A549 (cell line): ENCODE measurements around the gene LDLRAD3. TPM values are rescaled to one million over a fixed set of nuclear protein-coding genes. Genes with fewer than 3 reads are reported as not detected.

Experiments used
- ATAC-seq, 2 experiments: fragments of 200-7000 bp in 1 of 2; fragments of >200 bp in 1 of 2; cut with Nextera tagmentation in 1 of 2; cut with Tn5 transposase in 1 of 2; 3 replicates each; pipeline versions ENCODE4 v1.8.0 to v1.9.1; 2018 to 2020; ENCODE audit warnings: mild to moderate bottlenecking in 1 of 2, moderate library complexity in 1 of 2
- CTCF ChIA-PET: fragments of 300-600 bp; sonication (Branson Sonifier 250); formaldehyde crosslinking; extraction: SDS; loops from one replicate; lab custom pipeline; 2021; ENCODE audit warnings: antibody characterized with exemption, inconsistent platforms; lab: Yijun Ruan, JAX
- POLR2A ChIA-PET: fragments of 350-600 bp; formaldehyde crosslinking; extraction: SDS; loops from one replicate; lab custom pipeline; 2021; ENCODE audit warnings: antibody characterized with exemption, inconsistent platforms; lab: Yijun Ruan, JAX
- DNase-seq, 2 experiments: peaks; one replicate each; pipeline versions ENCODE4 v3.0.0 to v3.0.0-alpha.2; 2011 to 2016; ENCODE audit warnings: low read depth in 1 of 2, low spot score in 1 of 2
- FAIRE-seq: peaks from 2 replicates; lab custom pipeline; 2011; peaks lifted over from hg19 to GRCh38; lab: Jason Lieb, UNC
- H3K27ac ChIP-seq, 2 experiments: fragments of >200 bp; sonication (Bioruptor Twin); formaldehyde crosslinking; 3 replicates each; pipeline ENCODE4 v1.5.1; 2016 to 2017
- H3K4me1 ChIP-seq: fragments of >200 bp; sonication (Bioruptor Twin); formaldehyde crosslinking; 3 replicates; pipeline ENCODE4 v1.6.1; 2016
- H3K4me2 ChIP-seq: fragments of >200 bp; sonication (Bioruptor Twin); formaldehyde crosslinking; 3 replicates; pipeline ENCODE4 v1.6.1; 2016
- H3K4me3 ChIP-seq: fragments of >200 bp; sonication (Bioruptor Twin); formaldehyde crosslinking; 3 replicates; pipeline ENCODE4 v1.5.1; 2016
- H3K9me3 ChIP-seq: fragments of >200 bp; sonication (Bioruptor Twin); formaldehyde crosslinking; 3 replicates; pipeline ENCODE4 v1.6.1; 2016
- ATOH8 ChIP-seq: fragments of 250-450 bp; sonication (Bioruptor Pico); IDR thresholded peaks from 2 replicates; pipeline ENCODE4 v1.5.0; 2020; ENCODE audit warnings: low read depth, mild to moderate bottlenecking, moderate library complexity
- BHLHE40 ChIP-seq: IDR thresholded peaks from 2 replicates; pipeline ENCODE4 v1.6.1; 2012; ENCODE audit warnings: low read depth, low read length, inconsistent platforms
- CBX2 ChIP-seq: fragments of 200-600 bp; sonication (generic); IDR thresholded peaks from 2 replicates; pipeline ENCODE4 v1.6.1; 2016; ENCODE audit warnings: low read depth, mild to moderate bottlenecking, borderline replicate concordance
- CHD2 ChIP-seq: fragments of 150-350 bp; IDR thresholded peaks from 2 replicates; pipeline ENCODE4 v1.6.1; 2014; ENCODE audit warnings: low read length; ENCODE audit not compliant: partially characterized antibody
- CTCF ChIP-seq: fragments of >200 bp; sonication (Bioruptor Twin); formaldehyde crosslinking; IDR thresholded peaks from 3 replicates; pipeline ENCODE4 v1.5.1; 2016
- ELK1 ChIP-seq: fragments of 150-350 bp; IDR thresholded peaks from 2 replicates; pipeline ENCODE4 v1.6.1; 2014; ENCODE audit warnings: low read depth, mild to moderate bottlenecking, low read length
- ESRRA ChIP-seq: fragments of 150-350 bp; IDR thresholded peaks from 2 replicates; pipeline ENCODE4 v1.6.1; 2014; ENCODE audit warnings: mild to moderate bottlenecking, low read length, borderline replicate concordance
- FOSL2 ChIP-seq, 2 experiments: fragments of 450-650 bp in 1 of 2; fragments of >200 bp in 1 of 2; sonication (Bioruptor Twin) in 1 of 2; formaldehyde crosslinking; IDR thresholded peaks; 2 replicates each; pipeline versions ENCODE4 v1.5.0 to v1.6.1; 2016 to 2020; ENCODE audit warnings: mild to moderate bottlenecking in 1 of 2, moderate library complexity in 1 of 2
- HDAC2 ChIP-seq: fragments of 200-600 bp; sonication (generic); IDR thresholded peaks from 2 replicates; pipeline ENCODE4 v1.6.1; 2016
- HOXB5 ChIP-seq: fragments of 250-450 bp; sonication (Bioruptor Pico); IDR thresholded peaks from 2 replicates; pipeline ENCODE4 v1.5.0; 2020; ENCODE audit warnings: mild to moderate bottlenecking, moderate library complexity
- JUN ChIP-seq, 2 experiments: fragments of >200 bp; sonication (Bioruptor Twin); formaldehyde crosslinking; IDR thresholded peaks; 2 replicates in 1 of 2; 3 replicates in 1 of 2; pipeline ENCODE4 v1.6.1; 2016 to 2017
- JUNB ChIP-seq: fragments of >200 bp; sonication (Bioruptor Twin); formaldehyde crosslinking; IDR thresholded peaks from 2 replicates; pipeline ENCODE4 v1.6.1; 2016
- MAZ ChIP-seq: fragments of 150-350 bp; IDR thresholded peaks from 2 replicates; pipeline ENCODE4 v1.6.1; 2014; ENCODE audit warnings: antibody characterized with exemption, low read depth, low read length, borderline replicate concordance
- MYC ChIP-seq: IDR thresholded peaks from 2 replicates; pipeline ENCODE4 v1.6.1; 2012; ENCODE audit warnings: mild to moderate bottlenecking, inconsistent platforms, low read length, improper control_type of control experiment, borderline replicate concordance
- NPAS2 ChIP-seq: fragments of 250-450 bp; sonication (Bioruptor Pico); IDR thresholded peaks from 2 replicates; pipeline ENCODE4 v1.8.0; 2022; ENCODE audit warnings: mild to moderate bottlenecking, moderate library complexity, borderline replicate concordance
- POLR2A ChIP-seq: IDR thresholded peaks from 2 replicates; pipeline ENCODE4 v1.6.1; 2012; ENCODE audit warnings: mild to moderate bottlenecking, low read length
- SREBF2 ChIP-seq: fragments of 450-650 bp; IDR thresholded peaks from 2 replicates; pipeline ENCODE4 v1.6.1; 2014; ENCODE audit warnings: mild to moderate bottlenecking, moderate library complexity
- ZC3H11A ChIP-seq: fragments of 450-650 bp; IDR thresholded peaks from 2 replicates; pipeline ENCODE4 v1.6.1; 2014; ENCODE audit warnings: antibody characterized with exemption, mild to moderate bottlenecking
- ZFP36 ChIP-seq: fragments of 450-650 bp; IDR thresholded peaks from 2 replicates; pipeline ENCODE4 v1.6.1; 2014; ENCODE audit warnings: borderline replicate concordance; ENCODE audit not compliant: partially characterized antibody
- ZNF302 ChIP-seq: fragments of 250-450 bp; sonication (Bioruptor Pico); IDR thresholded peaks from 2 replicates; pipeline ENCODE4 v1.9.0; 2021; ENCODE audit warnings: inconsistent platforms, mild to moderate bottlenecking, moderate library complexity
- WGBS: methylation state at CpG from one replicate; pipeline ENCODE4 v1.1.6; 2017; ENCODE audit errors: missing lambda C conversion rate; 5-methylcytosine and 5-hydroxymethylcytosine counted together
- polyA plus RNA-seq, 4 experiments: library from polyadenylated mRNA; depleted of rRNA in 3 of 4; stranded (reverse); fragments of >200 nt; fragmentation: RNase III in 1 of 4; extraction: RNeasy Plus Mini Kit Qiagen cat#74134 plus additional on column Dnase treatment in 1 of 4; gene quantifications; 2 replicates in 3 of 4; 3 replicates in 1 of 4; pipeline ENCODE4 v1.2.3, GENCODE V29; 2011 to 2017
- TF ChIP-seq, protein P1 (sequence below): IDR thresholded peaks from 2 replicates; pipeline ENCODE4 v1.6.1; 2012

The LDLRAD3 gene
- polyA plus RNA-seq, 2 of the 4 experiments (the other 2 are of a cell fraction) = 10.5 to 13.2 TPM

GRCh38 chr11:35978183-35978582 lies 34.3 kb downstream of the LDLRAD3 start:
- no peak overlapping the region for H3K4me3 ChIP-seq
- no peak for ATAC-seq
- no peak overlapping the region for H3K27ac ChIP-seq
- POLR2A ChIA-PET = no interaction called here
- H3K9me3 ChIP-seq = no peaks in the 10 kb centered on the region
- 66% methylated on average over 6 of the region's 6 CpGs for WGBS
- FAIRE-seq = no peak
- no peak overlapping the region for H3K4me2 ChIP-seq
- TF ChIP-seq JUNB (no peak), ESRRA (no peak)
- H3K4me1 ChIP-seq = no peaks in the 10 kb centered on the region
- CTCF ChIA-PET = interaction anchor here (0.9 to 1.6 kb wide), 2 partner anchors 11 to 14 kb away, joined by 3 to 6 read pairs; no protein-coding TSS in a partner anchor
- DNase-seq = no peak

- no peaks in the 10 kb centered on the region for H3K4me1 ChIP-seq
- 91% methylated on average over 4 of the region's 4 CpGs for WGBS
- CTCF ChIA-PET = interaction anchor here (0.9 to 1.6 kb wide), 2 partner anchors 12 to 13 kb away, joined by 3 to 6 read pairs; no protein-coding TSS in a partner anchor
- no peak overlapping the region for H3K4me3 ChIP-seq
- no peak overlapping the region for H3K4me2 ChIP-seq
- ATAC-seq (no peak), DNase-seq (no peak), FAIRE-seq (no peak)
- H3K9me3 ChIP-seq = no peaks in the 10 kb centered on the region
- TF ChIP-seq ATOH8 (CRISPR knock-in tag) (no peak), BHLHE40 (no peak), FOSL2 (IDR thresholded peaks at IDR 0.05) (no peak), FOSL2 (CRISPR knock-in tag; IDR thresholded peaks at IDR 0.05) (no peak), ELK1 (no peak), CTCF (no peak), NPAS2 (CRISPR knock-in tag) (no peak), HOXB5 (CRISPR knock-in tag) (no peak), ZNF302 (no peak), POLR2A (no peak), ZC3H11A (no peak), ESRRA (no peak), CHD2 (no peak), SREBF2 (no peak), CBX2 (no peak), HDAC2 (no peak), MYC (no peak)
- no peak overlapping the region for H3K27ac ChIP-seq
- POLR2A ChIA-PET = no interaction called here
Measured at GRCh38 chr11:35978891-35979290, 35.0 kb downstream of the LDLRAD3 start.

DNA sequence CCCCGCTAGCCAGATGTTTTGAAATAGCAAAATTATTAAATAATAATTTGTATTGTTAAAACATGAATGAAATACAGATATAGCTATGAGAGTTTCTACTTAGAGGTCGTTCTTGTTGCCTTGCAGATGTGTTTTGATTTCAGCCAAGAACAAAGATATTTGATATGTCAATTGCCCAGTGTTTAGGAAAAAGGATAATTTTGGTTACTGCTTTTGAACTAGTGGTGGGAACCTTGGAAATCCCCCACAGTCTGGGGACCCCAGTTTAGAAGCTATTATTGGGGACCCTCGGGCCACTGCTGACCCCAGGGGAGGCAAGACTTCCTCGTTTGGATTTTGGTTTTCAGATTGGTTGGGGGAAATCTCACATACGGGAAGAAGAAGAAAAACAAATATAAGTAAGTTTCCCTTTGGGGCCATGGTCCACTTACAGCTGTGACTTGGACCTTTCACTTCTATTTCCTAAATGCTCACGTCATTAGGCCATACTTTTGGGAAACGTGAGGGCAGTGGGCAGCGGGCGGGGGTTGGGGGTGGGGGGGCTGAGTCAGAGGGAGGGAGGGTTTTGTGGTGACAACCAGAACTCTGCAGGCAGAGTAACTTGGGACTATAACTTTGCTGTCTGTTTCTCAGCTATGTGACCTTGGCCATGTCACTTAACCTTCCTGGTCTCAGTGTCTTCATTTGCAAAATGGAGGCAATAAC lies 37.0 kb downstream of the LDLRAD3 start:
- FAIRE-seq = no peak
- no peak overlapping the region for H3K27ac ChIP-seq
- ATAC-seq = no peak
- no peak overlapping the region for H3K4me2 ChIP-seq
- no peaks in the 10 kb centered on the region for H3K9me3 ChIP-seq
- POLR2A ChIA-PET = no interaction called here
- no peak for TF ChIP-seq MAZ
- TF ChIP-seq ELK1 = no peak
- TF ChIP-seq, protein P1, sequence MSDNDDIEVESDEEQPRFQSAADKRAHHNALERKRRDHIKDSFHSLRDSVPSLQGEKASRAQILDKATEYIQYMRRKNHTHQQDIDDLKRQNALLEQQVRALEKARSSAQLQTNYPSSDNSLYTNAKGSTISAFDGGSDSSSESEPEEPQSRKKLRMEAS = no peak
- no peak for TF ChIP-seq ZFP36
- TF ChIP-seq CTCF = no peak
- TF ChIP-seq JUN (IDR thresholded peaks at IDR 0.05) = no peak
- no peak for TF ChIP-seq ZNF302
- TF ChIP-seq SREBF2 = no peak
- TF ChIP-seq, all 56 proteins: peak for 0
- 66% methylated on average over 9 of the region's 9 CpGs for WGBS
- no peak for DNase-seq
- CTCF ChIA-PET = interaction anchor here (0.5 to 1.1 kb wide), 2 partner anchors 232 to 496 kb away, joined by 3 to 4 read pairs; no protein-coding TSS in a partner anchor
- no peak overlapping the region for H3K4me3 ChIP-seq
- no peaks in the 10 kb centered on the region for H3K4me1 ChIP-seq
